Measurements from ENCODE around the gene KCNAB1. TPM values are rescaled to one million over a fixed set of nuclear protein-coding genes. Genes with fewer than 3 reads are reported as not detected.

KCNAB1 gene
- polyA plus RNA-seq, 2 donors, result 0.61 to 1.3 TPM

- Histone ChIP-seq H3K9me3 (ENCODE audit: control insufficient read depth in 2 of 2, insufficient read depth in 1 of 2, low read depth in 1 of 2, low read length in 1 of 2) (no peaks in the 10 kb centered on the region), H3K27ac (ENCODE audit: low read depth in 2 of 2, low read length in 1 of 2) (no peak overlapping the region), H3K36me3 (ENCODE audit: control insufficient read depth in 2 of 2, insufficient read depth in 2 of 2, low read length in 1 of 2) (no peaks in the 10 kb centered on the region), H3K27me3 (ENCODE audit: control insufficient read depth in 1 of 2, insufficient read depth in 2 of 2, low read length in 2 of 2) (no peaks in the 10 kb centered on the region), H3K4me3 (ENCODE audit: low read depth in 1 of 2, low read length in 2 of 2) (no peak overlapping the region), H3K4me1 (ENCODE audit: control insufficient read depth in 2 of 2, insufficient read depth in 2 of 2, low read length in 1 of 2) (no peaks in the 10 kb centered on the region)
- WGBS, 2 donors, result 75 to 80% methylated on average over 1 of the region's 1 CpG
Measured at GRCh38 chr3:156412600-156412999, 292.2 kb downstream of the KCNAB1 start.

DNA sequence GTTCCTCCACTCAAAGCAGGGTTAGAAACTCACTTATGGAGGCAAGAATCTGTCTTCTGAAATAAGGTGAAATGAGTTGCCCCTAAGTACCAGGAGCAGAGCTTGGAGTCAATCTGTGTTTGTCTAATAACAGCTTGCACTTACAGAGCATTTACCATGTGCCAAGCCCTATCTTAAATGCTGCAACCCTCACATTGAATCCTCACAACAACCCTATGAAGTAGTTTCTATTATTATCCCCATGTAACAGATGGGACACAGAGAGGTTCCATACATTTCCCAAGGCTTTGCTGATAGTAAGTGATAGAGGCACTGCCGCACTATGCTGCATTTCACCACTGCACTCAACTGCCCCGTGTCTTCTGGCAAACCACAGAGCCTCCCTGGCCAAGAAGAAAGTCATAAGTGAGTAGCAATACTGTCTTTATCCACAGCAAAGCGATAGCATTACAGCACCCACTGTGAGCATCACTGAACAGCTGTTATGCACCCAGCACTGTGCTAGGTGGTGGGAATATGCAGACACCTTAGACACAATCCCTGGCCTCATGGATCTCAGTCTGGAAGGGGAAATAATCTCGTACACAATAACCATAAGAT is 293.0 kb downstream of the KCNAB1 start:
- H3K4me3 ChIP-seq (ENCODE audit: low read depth in 1 of 2, low read length in 2 of 2), result no peak overlapping the region
- H3K36me3 ChIP-seq (ENCODE audit: control insufficient read depth in 2 of 2, insufficient read depth in 2 of 2, low read length in 1 of 2), result no peaks in the 10 kb centered on the region
- 86 to 87% methylated on average over 4 of the region's 4 CpGs for WGBS, 2 donors
- no peaks in the 10 kb centered on the region for H3K27me3 ChIP-seq (ENCODE audit: control insufficient read depth in 1 of 2, insufficient read depth in 2 of 2, low read length in 2 of 2)
- no peak overlapping the region for H3K27ac ChIP-seq (ENCODE audit: low read depth in 2 of 2, low read length in 1 of 2)
- H3K4me1 ChIP-seq (ENCODE audit: control insufficient read depth in 2 of 2, insufficient read depth in 2 of 2, low read length in 1 of 2), result no peaks in the 10 kb centered on the region
- H3K9me3 ChIP-seq (ENCODE audit: control insufficient read depth in 2 of 2, insufficient read depth in 1 of 2, low read depth in 1 of 2, low read length in 1 of 2), result no peaks in the 10 kb centered on the region

DNA sequence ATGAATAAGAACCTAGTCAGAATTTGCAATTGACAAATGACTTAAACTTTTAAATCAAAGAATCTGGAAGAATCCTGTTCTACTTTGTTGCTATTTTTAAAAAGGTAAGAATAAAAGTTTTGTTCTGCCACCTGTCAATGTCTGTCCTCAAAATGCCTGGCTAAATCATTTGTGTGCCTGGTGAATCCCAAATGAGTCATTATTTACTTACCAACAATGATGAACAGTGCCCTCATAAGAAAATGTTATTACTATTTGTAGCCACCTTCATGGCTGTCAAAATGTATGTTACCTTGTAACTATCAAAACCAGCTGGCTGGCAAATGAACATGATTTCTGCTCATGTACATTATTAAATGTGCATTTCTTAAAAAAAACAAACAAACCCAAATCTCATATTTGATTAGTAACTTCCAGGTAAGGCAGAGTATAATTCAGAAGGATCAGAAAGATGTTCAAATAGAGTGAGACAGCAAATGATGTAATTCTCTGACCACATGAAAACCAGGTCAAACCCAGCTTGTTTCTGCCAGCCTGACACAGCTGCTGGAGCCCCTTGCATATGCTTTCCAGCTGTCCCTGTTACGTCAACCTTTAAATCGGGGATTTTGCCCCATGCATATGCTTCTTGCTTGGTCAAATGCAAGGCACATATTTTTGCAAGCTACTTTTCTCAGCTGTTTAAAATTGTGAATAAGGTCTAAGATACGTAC is 296.6 kb downstream of the KCNAB1 start:
- no peak overlapping the region for H3K27ac ChIP-seq (ENCODE audit: low read depth in 2 of 2, low read length in 1 of 2)
- H3K4me3 ChIP-seq (ENCODE audit: low read depth in 1 of 2, low read length in 2 of 2), result no peak overlapping the region
- H3K4me1 ChIP-seq (ENCODE audit: control insufficient read depth in 2 of 2, insufficient read depth in 2 of 2, low read length in 1 of 2), result no peaks in the 10 kb centered on the region
- H3K9me3 ChIP-seq (ENCODE audit: control insufficient read depth in 2 of 2, insufficient read depth in 1 of 2, low read depth in 1 of 2, low read length in 1 of 2), result no peaks in the 10 kb centered on the region
- no peaks in the 10 kb centered on the region for H3K27me3 ChIP-seq (ENCODE audit: control insufficient read depth in 1 of 2, insufficient read depth in 2 of 2, low read length in 2 of 2)
- H3K36me3 ChIP-seq (ENCODE audit: control insufficient read depth in 2 of 2, insufficient read depth in 2 of 2, low read length in 1 of 2), result no peaks in the 10 kb centered on the region
- 73 to 79% methylated on average over 3 of the region's 3 CpGs for WGBS, 2 donors

DNA sequence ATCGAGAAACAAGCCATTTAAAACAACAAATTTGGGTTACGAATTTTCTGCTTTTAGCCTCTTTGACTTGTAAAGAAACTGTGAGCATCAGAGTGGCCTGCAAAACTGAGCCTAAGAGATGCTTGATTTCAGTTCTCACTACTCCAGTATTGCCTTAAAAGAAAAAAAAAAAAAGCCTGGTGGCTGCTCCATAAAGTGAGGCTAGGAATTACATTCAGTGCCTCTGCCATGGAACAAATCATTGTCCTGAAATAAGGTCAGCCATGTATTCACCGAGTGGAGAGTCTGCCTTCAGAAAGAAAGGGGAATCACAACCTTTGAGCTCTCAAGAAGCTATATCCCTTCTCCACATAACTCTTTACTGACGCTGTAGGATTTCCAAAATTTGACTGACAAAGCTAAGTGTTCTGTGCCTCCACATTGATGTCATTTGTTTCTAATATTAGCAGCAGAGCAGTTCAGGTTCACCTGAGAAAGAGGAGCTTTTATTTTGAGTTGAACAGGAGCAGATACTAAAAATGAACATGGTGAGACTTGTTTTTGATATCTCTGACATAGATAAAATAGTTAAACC is 297.3 kb downstream of the KCNAB1 start:
- H3K27ac ChIP-seq (ENCODE audit: low read depth in 2 of 2, low read length in 1 of 2), result no peak overlapping the region
- no peaks in the 10 kb centered on the region for H3K4me1 ChIP-seq (ENCODE audit: control insufficient read depth in 2 of 2, insufficient read depth in 2 of 2, low read length in 1 of 2)
- no peaks in the 10 kb centered on the region for H3K27me3 ChIP-seq (ENCODE audit: control insufficient read depth in 1 of 2, insufficient read depth in 2 of 2, low read length in 2 of 2)
- 83 to 88% methylated on average over 4 of the region's 4 CpGs for WGBS, 2 donors
- no peaks in the 10 kb centered on the region for H3K36me3 ChIP-seq (ENCODE audit: control insufficient read depth in 2 of 2, insufficient read depth in 2 of 2, low read length in 1 of 2)
- H3K4me3 ChIP-seq (ENCODE audit: low read depth in 1 of 2, low read length in 2 of 2), result no peak overlapping the region
- no peaks in the 10 kb centered on the region for H3K9me3 ChIP-seq (ENCODE audit: control insufficient read depth in 2 of 2, insufficient read depth in 1 of 2, low read depth in 1 of 2, low read length in 1 of 2)

DNA sequence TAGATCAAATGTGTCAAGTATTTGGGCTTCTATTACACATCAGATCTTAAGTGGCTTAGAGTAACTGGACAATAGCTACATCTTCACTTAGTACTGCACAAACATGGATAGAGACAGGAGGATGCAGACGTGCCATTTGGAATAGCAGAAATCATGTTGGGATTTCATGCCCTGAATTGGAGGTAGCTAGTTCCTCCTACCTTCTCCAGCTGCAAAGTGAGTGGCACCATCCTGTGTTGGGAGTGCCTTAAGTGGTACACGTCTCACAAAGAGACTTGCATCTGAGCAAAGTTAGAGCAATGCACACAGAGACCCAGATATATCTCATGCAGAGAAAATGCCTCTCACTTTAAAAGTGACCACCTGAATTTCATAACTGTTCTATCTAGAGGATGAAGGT is 298.1 kb downstream of the KCNAB1 start:
- no peaks in the 10 kb centered on the region for H3K9me3 ChIP-seq (ENCODE audit: control insufficient read depth in 2 of 2, insufficient read depth in 1 of 2, low read depth in 1 of 2, low read length in 1 of 2)
- whole genome bisulfite sequencing, 2 donors, result 78 to 84% methylated on average over 2 of the region's 2 CpGs
- H3K4me3 ChIP-seq (ENCODE audit: low read depth in 1 of 2, low read length in 2 of 2), result no peak overlapping the region
- H3K4me1 ChIP-seq (ENCODE audit: control insufficient read depth in 2 of 2, insufficient read depth in 2 of 2, low read length in 1 of 2), result no peaks in the 10 kb centered on the region
- H3K27ac ChIP-seq (ENCODE audit: low read depth in 2 of 2, low read length in 1 of 2), result no peak overlapping the region
- no peaks in the 10 kb centered on the region for H3K36me3 ChIP-seq (ENCODE audit: control insufficient read depth in 2 of 2, insufficient read depth in 2 of 2, low read length in 1 of 2)
- no peaks in the 10 kb centered on the region for H3K27me3 ChIP-seq (ENCODE audit: control insufficient read depth in 1 of 2, insufficient read depth in 2 of 2, low read length in 2 of 2)

DNA sequence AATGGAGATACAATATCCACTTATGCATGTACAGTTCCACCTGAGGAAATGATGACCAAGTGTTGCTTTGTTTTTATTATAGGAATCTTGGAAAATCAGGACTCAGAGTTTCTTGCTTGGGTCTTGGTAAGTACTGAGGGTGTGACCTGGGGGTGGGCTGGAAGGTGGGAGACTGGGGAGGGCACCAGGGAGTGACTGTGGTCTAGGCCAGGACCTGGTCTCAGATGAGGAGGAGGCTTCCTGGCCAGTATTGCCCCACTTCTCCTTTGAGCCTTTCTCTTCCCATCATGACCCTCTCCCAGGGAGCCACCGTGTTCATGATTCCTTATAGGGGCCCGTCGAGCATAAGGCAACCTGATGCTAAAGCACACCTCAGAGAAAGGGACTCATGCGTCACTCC is 301.2 kb downstream of the KCNAB1 start:
- Histone ChIP-seq H3K4me3 (ENCODE audit: low read depth in 1 of 2, low read length in 2 of 2) (no peak overlapping the region), H3K36me3 (ENCODE audit: control insufficient read depth in 2 of 2, insufficient read depth in 2 of 2, low read length in 1 of 2) (no peaks in the 10 kb centered on the region), H3K27ac (ENCODE audit: low read depth in 2 of 2, low read length in 1 of 2) (no peak overlapping the region), H3K4me1 (ENCODE audit: control insufficient read depth in 2 of 2, insufficient read depth in 2 of 2, low read length in 1 of 2) (no peaks in the 10 kb centered on the region), H3K9me3 (ENCODE audit: control insufficient read depth in 2 of 2, insufficient read depth in 1 of 2, low read depth in 1 of 2, low read length in 1 of 2) (peaks cover 0 to 2% of the 10 kb centered on the region in 2 donors), H3K27me3 (ENCODE audit: control insufficient read depth in 1 of 2, insufficient read depth in 2 of 2, low read length in 2 of 2) (no peaks in the 10 kb centered on the region)
- 92 to 95% methylated on average over 4 of the region's 4 CpGs for WGBS, 2 donors

- Histone ChIP-seq H3K9me3 (ENCODE audit: control insufficient read depth in 2 of 2, insufficient read depth in 1 of 2, low read depth in 1 of 2, low read length in 1 of 2) (peaks cover 0 to 2% of the 10 kb centered on the region in 2 donors), H3K27me3 (ENCODE audit: control insufficient read depth in 1 of 2, insufficient read depth in 2 of 2, low read length in 2 of 2) (no peaks in the 10 kb centered on the region), H3K36me3 (ENCODE audit: control insufficient read depth in 2 of 2, insufficient read depth in 2 of 2, low read length in 1 of 2) (no peaks in the 10 kb centered on the region), H3K4me3 (ENCODE audit: low read depth in 1 of 2, low read length in 2 of 2) (no peak overlapping the region), H3K27ac (ENCODE audit: low read depth in 2 of 2, low read length in 1 of 2) (no peak overlapping the region), H3K4me1 (ENCODE audit: control insufficient read depth in 2 of 2, insufficient read depth in 2 of 2, low read length in 1 of 2) (no peaks in the 10 kb centered on the region)
Measured at GRCh38 chr3:156424758-156425157, 304.4 kb downstream of the KCNAB1 start.

- peaks cover 0 to 2% of the 10 kb centered on the region in 2 donors for H3K9me3 ChIP-seq (ENCODE audit: control insufficient read depth in 2 of 2, insufficient read depth in 1 of 2, low read depth in 1 of 2, low read length in 1 of 2)
- WGBS, 2 donors, result 76 to 83% methylated on average over 6 of the region's 6 CpGs
Measured at GRCh38 chr3:156425651-156426050, 305.3 kb downstream of the KCNAB1 start.

DNA sequence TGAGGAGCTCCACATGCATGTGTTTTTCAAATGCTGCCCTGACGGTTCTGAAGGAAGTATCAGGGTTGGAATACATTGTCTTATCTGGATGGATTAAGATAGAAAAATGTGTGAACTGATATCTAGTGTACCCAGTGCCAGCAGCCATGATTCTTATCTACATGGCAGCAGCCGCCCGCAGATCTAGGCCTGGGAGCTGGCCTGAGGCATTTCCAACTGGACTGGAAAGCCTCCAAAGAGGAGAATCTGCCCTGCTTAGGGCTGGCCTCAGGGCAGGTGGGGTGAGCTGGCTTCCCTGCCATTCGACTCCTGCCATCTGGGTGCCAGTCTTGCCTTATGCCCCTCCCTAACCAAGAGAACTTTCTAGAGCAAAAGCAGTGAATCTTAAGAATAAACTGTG is 308.7 kb downstream of the KCNAB1 start:
- H3K36me3 ChIP-seq (ENCODE audit: control insufficient read depth in 2 of 2, insufficient read depth in 2 of 2, low read length in 1 of 2), result no peaks in the 10 kb centered on the region
- no peak overlapping the region for H3K4me3 ChIP-seq (ENCODE audit: low read depth in 1 of 2, low read length in 2 of 2)
- H3K27ac ChIP-seq (ENCODE audit: low read depth in 2 of 2, low read length in 1 of 2), result no peak overlapping the region
- H3K27me3 ChIP-seq (ENCODE audit: control insufficient read depth in 1 of 2, insufficient read depth in 2 of 2, low read length in 2 of 2), result no peaks in the 10 kb centered on the region
- peaks cover 0 to 6% of the 10 kb centered on the region in 2 donors for H3K4me1 ChIP-seq (ENCODE audit: control insufficient read depth in 2 of 2, insufficient read depth in 2 of 2, low read length in 1 of 2)
- peaks cover 0 to 2% of the 10 kb centered on the region in 2 donors for H3K9me3 ChIP-seq (ENCODE audit: control insufficient read depth in 2 of 2, insufficient read depth in 1 of 2, low read depth in 1 of 2, low read length in 1 of 2)
- 67 to 70% methylated on average over 4 of the region's 4 CpGs for WGBS, 2 donors

More at GRCh38 chr3:156425651-156426050, 305.3 kb downstream of the KCNAB1 start:
- no peak overlapping the region for H3K4me3 ChIP-seq (ENCODE audit: low read depth in 1 of 2, low read length in 2 of 2)
- H3K36me3 ChIP-seq (ENCODE audit: control insufficient read depth in 2 of 2, insufficient read depth in 2 of 2, low read length in 1 of 2), result no peaks in the 10 kb centered on the region
- H3K27ac ChIP-seq (ENCODE audit: low read depth in 2 of 2, low read length in 1 of 2), result no peak overlapping the region
- no peaks in the 10 kb centered on the region for H3K27me3 ChIP-seq (ENCODE audit: control insufficient read depth in 1 of 2, insufficient read depth in 2 of 2, low read length in 2 of 2)
- peaks cover 0 to 3% of the 10 kb centered on the region in 2 donors for H3K4me1 ChIP-seq (ENCODE audit: control insufficient read depth in 2 of 2, insufficient read depth in 2 of 2, low read length in 1 of 2)

Data from esophagus (tissue), 2 donors.